ENCODE data around the gene BSN. TPM values are rescaled to one million over a fixed set of nuclear protein-coding genes. Genes with fewer than 3 reads are reported as not detected.

BSN gene
- total and polyA plus RNA-seq, 2 of the 4 experiments (the other 2 are of a cell fraction) = under 0.01 to 0.03 TPM

GRCh38 chr3:49530231-49530630 is 24.0 kb upstream of the BSN start:
- H3K4ac ChIP-seq (ENCODE audit: low read depth, low read length) = no peak overlapping the region
- no peak overlapping the region for H3K9ac ChIP-seq (ENCODE audit: low read depth, low read length)
- ChIA-PET POLR2A (ENCODE audit: unreplicated experiment) (no interaction called here), CTCF (interaction anchor here (2.7 kb wide), 1 partner anchor 9 kb away, joined by 10 read pairs; no protein-coding TSS in a partner anchor)
- no peak overlapping the region for H3K23ac ChIP-seq (ENCODE audit: low read depth, low read length)
- H3K27me3 ChIP-seq (ENCODE audit: control insufficient read depth, insufficient read depth, low read length) = no peaks in the 10 kb centered on the region
- WGBS, 2 experiments (ENCODE audit: extremely low coverage in 2 of 2, insufficient read length in 1 of 2) = no CpG with 5 or more reads among the region's 5 CpGs
- H3K79me1 ChIP-seq (ENCODE audit: low read depth in 1 of 2, low read length in 2 of 2) = peaks cover 0 to 3% of the 10 kb centered on the region in 2 experiments; a peak in 3 of 4 replicates
- no peak overlapping the region for H2BK20ac ChIP-seq (ENCODE audit: low read depth, low read length)
- peak overlapping the region; percentile 42 for H2AK9ac ChIP-seq (replicated peaks; ENCODE audit: low read depth, low read length, poor library complexity)
- ATAC-seq (ENCODE audit: low read depth) = no peak
- H4K91ac ChIP-seq (ENCODE audit: insufficient read depth, low read depth, low read length) = no peak overlapping the region
- H3K4me1 ChIP-seq (ENCODE audit: control insufficient read depth, insufficient read depth, low read length) = no peaks in the 10 kb centered on the region
- DNase-seq = no peak
- H3K9me3 ChIP-seq (ENCODE audit: control insufficient read depth, insufficient read depth, low read length) = no peaks in the 10 kb centered on the region
- no TSS peak for BruUV-seq (replicated peaks)
- dilution Hi-C loops (cut with HindIII; ENCODE audit: low sequenced_read_pairs, unreplicated experiment) (no loop called here), in situ Hi-C loops (cut with MboI; ENCODE audit: low sequenced_read_pairs) (no loop called here), intact Hi-C loops (cut with micrococcal nuclease) (no loop called here)
- TF ChIP-seq RAD21 (IDR thresholded peaks at IDR 0.05; ENCODE audit: low read length) = no peak
- TF ChIP-seq MAFK (IDR thresholded peaks at IDR 0.05; ENCODE audit: low read depth, low read length) = no peak
- TF ChIP-seq POLR2A (IDR thresholded peaks at IDR 0.05; ENCODE audit: low read depth, low read length) = no peak
- H3K36me3 ChIP-seq (ENCODE audit: control insufficient read depth, insufficient read depth, low read length) = peaks cover 17% of the 10 kb centered on the region
- H3K14ac ChIP-seq (replicated peaks; ENCODE audit: low read depth, low read length) = no peak overlapping the region
- no peak overlapping the region for H3K4me3 ChIP-seq (ENCODE audit: insufficient read depth, low read depth, low read length)
- no peak overlapping the region for H3K4me2 ChIP-seq (ENCODE audit: low read depth, low read length)
- H4K5ac ChIP-seq (ENCODE audit: low read depth, low read length) = no peak overlapping the region
- no peak overlapping the region for H2AK5ac ChIP-seq (ENCODE audit: low read depth, low read length)
- no peak overlapping the region for H2BK5ac ChIP-seq (ENCODE audit: low read depth, low read length, poor library complexity, severe bottlenecking)
- no peaks in the 10 kb centered on the region for H4K20me1 ChIP-seq (ENCODE audit: insufficient read depth, low read length)
- no peak overlapping the region for H4K8ac ChIP-seq (ENCODE audit: low read depth in 2 of 2, low read length in 2 of 2)
- no peak overlapping the region for H3K27ac ChIP-seq (ENCODE audit: insufficient read depth, low read length)
- H2BK120ac ChIP-seq (ENCODE audit: low read depth, low read length) = no peak overlapping the region
- H3K9me1 ChIP-seq (ENCODE audit: insufficient read depth, low read length) = 0 out of 2 replicates have a peak, but pooled peaks cover 8% of the 10 kb centered on the region
- H2AFZ ChIP-seq (replicated peaks; ENCODE audit: low read length, poor library complexity) = no peak overlapping the region
- no peak overlapping the region for H2BK15ac ChIP-seq (ENCODE audit: low read depth, low read length)
- no peak overlapping the region for H3K18ac ChIP-seq (ENCODE audit: low read depth, low read length)
- H3K56ac ChIP-seq (ENCODE audit: extremely low read depth, insufficient read depth, low read length) = no peak overlapping the region

Data from IMR-90 (cell line).